CD4-positive, CD25-positive, alpha-beta regulatory T cell (primary cell): ENCODE measurements around the gene NAP1L2. TPM values are rescaled to one million over a fixed set of nuclear protein-coding genes. Genes with fewer than 3 reads are reported as not detected.
"Not testable (repeated sequence)": the region's sequence is repeated elsewhere in the genome, so short reads cannot be mapped to it uniquely, and the experiment has no call there.

ENCODE experiments used
- ATAC-seq, 2 donors: fragments of 150-1000 bp; cut with Tn5 transposase; one replicate each; pipeline ENCODE4 v1.10.0; 2021; ENCODE audit warnings: low read depth in 2 of 2, moderate number of reproducible peaks in 2 of 2, moderate library complexity in 1 of 2
- DNase-seq, 3 donors: peaks; one replicate each; pipeline versions ENCODE4 v3.0.0 to v3.0.0-alpha.2; 2012 to 2022; ENCODE audit warnings: mixed read lengths in 1 of 3
- H3K27ac ChIP-seq: one replicate; pipeline ENCODE4 v1.7.0; 2013; ENCODE audit warnings: mild to moderate bottlenecking, low read length; ENCODE audit not compliant: insufficient read depth, poor library complexity, severe bottlenecking
- H3K27me3 ChIP-seq: one replicate; pipeline ENCODE4 v1.7.0; 2013; ENCODE audit warnings: low read length; ENCODE audit not compliant: control insufficient read depth, insufficient read depth
- H3K36me3 ChIP-seq: one replicate; pipeline ENCODE4 v1.7.0; 2013; ENCODE audit warnings: mild to moderate bottlenecking, low read length, moderate library complexity; ENCODE audit not compliant: control insufficient read depth, insufficient read depth
- H3K4me1 ChIP-seq: 2 replicates; pipeline ENCODE4 v1.7.0; 2013; ENCODE audit warnings: mild to moderate bottlenecking, low read length; ENCODE audit not compliant: insufficient read depth, control insufficient read depth, poor library complexity, severe bottlenecking
- H3K4me3 ChIP-seq: one replicate; pipeline ENCODE4 v1.7.0; 2013; ENCODE audit warnings: low read depth, mild to moderate bottlenecking, low read length, moderate library complexity
- H3K9me3 ChIP-seq, 2 experiments: 1 replicate in 1 of 2; 2 replicates in 1 of 2; pipeline ENCODE4 v1.7.0; 2013; ENCODE audit warnings: low read length in 2 of 2, mild to moderate bottlenecking in 1 of 2, moderate library complexity in 1 of 2; ENCODE audit not compliant: control insufficient read depth in 2 of 2
- H3K27ac Mint-ChIP-seq, 3 donors: one replicate each; pipeline ENCODE4 v1.8.0; 2020 to 2022; ENCODE audit warnings: mild to moderate bottlenecking in 3 of 3, mixed read lengths in 3 of 3, moderate library complexity in 2 of 3
- H3K27me3 Mint-ChIP-seq: one replicate; pipeline ENCODE4 v1.8.0; 2022; ENCODE audit warnings: mild to moderate bottlenecking, mixed read lengths
- H3K36me3 Mint-ChIP-seq: one replicate; pipeline ENCODE4 v1.8.0; 2020; ENCODE audit warnings: mixed read lengths
- H3K4me1 Mint-ChIP-seq, 4 donors: one replicate each; pipeline ENCODE4 v1.8.0; 2020 to 2022; ENCODE audit warnings: mixed read lengths in 4 of 4, mild to moderate bottlenecking in 1 of 4
- H3K4me3 Mint-ChIP-seq, 4 donors: one replicate each; pipeline ENCODE4 v1.8.0; 2020 to 2022; ENCODE audit warnings: mild to moderate bottlenecking in 4 of 4, mixed read lengths in 4 of 4, moderate library complexity in 3 of 4
- H3K9me3 Mint-ChIP-seq, 7 donors: one replicate each; pipeline ENCODE4 v1.8.0; 2020 to 2022; ENCODE audit warnings: mixed read lengths in 7 of 7, mild to moderate bottlenecking in 3 of 7, moderate library complexity in 2 of 7
- polyA plus RNA-seq, 4 donors: library from polyadenylated mRNA; unstranded; fragments of 300-500 nt; fragmentation: Illumina TruSeq; gene quantifications; one replicate each; pipeline ENCODE4 v1.2.3, GENCODE V29; 2021
- total RNA-seq: library from RNA; stranded (reverse); gene quantifications from one replicate; pipeline ENCODE4 v1.2.3, GENCODE V29; 2022

The NAP1L2 gene
- total and polyA plus RNA-seq, 5 donors from 2014 or later = 1.4 to 11.4 (median 3.0) TPM

GRCh38 chrX:73182502-73183114 lies 32.0 kb downstream of the NAP1L2 start:
- no peak for ATAC-seq
- no peaks in the 10 kb centered on the region for H3K9me3 ChIP-seq
- Mint-ChIP-seq H3K4me3 (no peak overlapping the region), H3K27ac (no peak overlapping the region), H3K4me1 (no peaks in the 10 kb centered on the region), H3K9me3 (peaks cover 0 to 6% (median 0%) of the 10 kb centered on the region in 7 donors), H3K27me3 (no peaks in the 10 kb centered on the region), H3K36me3 (no peaks in the 10 kb centered on the region)
- H3K36me3 ChIP-seq = no peaks in the 10 kb centered on the region
- DNase-seq = no peak
- H3K27ac ChIP-seq = no peak overlapping the region
- no peaks in the 10 kb centered on the region for H3K4me1 ChIP-seq
- no peak overlapping the region for H3K4me3 ChIP-seq
- no peaks in the 10 kb centered on the region for H3K27me3 ChIP-seq

- H3K4me1 ChIP-seq, H3K9me3 Mint-ChIP-seq, H3K36me3 Mint-ChIP-seq, H3K27ac Mint-ChIP-seq, H3K27me3 Mint-ChIP-seq, DNase-seq, H3K4me3 Mint-ChIP-seq, H3K27me3 ChIP-seq, H3K4me1 Mint-ChIP-seq, ATAC-seq, H3K4me3 ChIP-seq, H3K9me3 ChIP-seq, H3K27ac ChIP-seq, H3K36me3 ChIP-seq: not testable (repeated sequence)
Observed at GRCh38 chrX:73168945-73169344, 45.7 kb downstream of the NAP1L2 start.

Other genes with a start within 250 kb of the NAP1L2 start
- not detected for gene PABPC1L2B, start 211.9 kb downstream of the NAP1L2 start, total RNA-seq
- not detected for gene PABPC1L2B, start 211.9 kb downstream of the NAP1L2 start, polyA plus RNA-seq
- gene PABPC1L2A, start 135.3 kb downstream of the NAP1L2 start, total RNA-seq = not detected
- not detected for gene PABPC1L2A, start 135.3 kb downstream of the NAP1L2 start, polyA plus RNA-seq
- gene CDX4, start 232.2 kb upstream of the NAP1L2 start, total RNA-seq = not detected
- not detected for gene CDX4, start 232.2 kb upstream of the NAP1L2 start, polyA plus RNA-seq